HG02678 (cell line): Measurements from ENCODE around the gene MAN1B1.

Experiments used
- ATAC-seq: cut with Tn5 transposase; IDR thresholded peaks from one replicate; pipeline ENCODE4 v1.9.1; 2021; ENCODE audit warnings: mild to moderate bottlenecking, moderate library complexity; ENCODE audit not compliant: unreplicated experiment

Gene MAN1B1

GRCh38 chr9:137083394-137084004 lies 3.3 kb upstream of the MAN1B1 start:
- no peak for ATAC-seq

- ATAC-seq = no peak
These were observed 2.3 kb upstream of the MAN1B1 start for GRCh38 chr9:137084526-137084925.

- ATAC-seq = peak; percentile 1
These were observed 760 bp upstream of the MAN1B1 start for GRCh38 chr9:137085920-137086530.

- no peak for ATAC-seq
These were observed 682 bp downstream of the MAN1B1 start for GRCh38 chr9:137087409-137087925.

- no peak for ATAC-seq
These were observed 1.3 kb downstream of the MAN1B1 start for GRCh38 chr9:137088121-137088520.

- no peak for ATAC-seq
These were observed 2.6 kb downstream of the MAN1B1 start for GRCh38 chr9:137089232-137089947.

- peak; percentile 63 for ATAC-seq
These were observed 9.1 kb downstream of the MAN1B1 start for GRCh38 chr9:137095664-137096517.

GRCh38 chr9:137096785-137097546 lies 10.2 kb downstream of the MAN1B1 start:
- ATAC-seq = no peak

- no peak for ATAC-seq
These were observed 11.1 kb downstream of the MAN1B1 start for GRCh38 chr9:137097761-137098462.

- ATAC-seq = no peak
These were observed 12.4 kb downstream of the MAN1B1 start for GRCh38 chr9:137099231-137099630.

GRCh38 chr9:137103206-137103999 lies 16.6 kb downstream of the MAN1B1 start:
- no peak for ATAC-seq

- no peak for ATAC-seq
These were observed 19.3 kb downstream of the MAN1B1 start for GRCh38 chr9:137105814-137106661.

- no peak for ATAC-seq
These were observed 20.0 kb downstream of the MAN1B1 start for GRCh38 chr9:137106662-137107250.

- ATAC-seq = no peak
These were observed 20.6 kb downstream of the MAN1B1 start for GRCh38 chr9:137107312-137107921.

GRCh38 chr9:137107982-137108381 lies 21.2 kb downstream of the MAN1B1 start:
- no peak for ATAC-seq

GRCh38 chr9:137108608-137109249 lies 21.9 kb downstream of the MAN1B1 start:
- ATAC-seq = no peak
